Mucosa of descending colon (tissue), 3 donors: ENCODE measurements around the gene LATS1. TPM values are rescaled to one million over a fixed set of nuclear protein-coding genes. Genes with fewer than 3 reads are reported as not detected.
"Not testable (repeated sequence)": the region's sequence is repeated elsewhere in the genome, so short reads cannot be mapped to it uniquely, and the experiment has no call there.

Source experiments
- ATAC-seq: fragments of 200-7000 bp; cut with Tn5 transposase; one replicate; pipeline ENCODE4 v1.9.1; 2020; ENCODE audit warnings: mild to moderate bottlenecking, moderate library complexity
- DNase-seq, 3 donors: peaks; one replicate each; pipeline ENCODE4 v3.0.0-alpha.2; 2020
- H3K36me3 ChIP-seq: fragments of 200-600 bp; one replicate; pipeline ENCODE4 v1.8.0; 2021; ENCODE audit warnings: low read depth, mild to moderate bottlenecking
- H3K4me1 ChIP-seq: fragments of 200-600 bp; one replicate; pipeline ENCODE4 v1.8.0; 2021; ENCODE audit warnings: low read depth, mild to moderate bottlenecking
- H3K4me3 ChIP-seq: fragments of 200-600 bp; one replicate; pipeline ENCODE4 v1.8.0; 2021; ENCODE audit warnings: mild to moderate bottlenecking
- H3K9me3 ChIP-seq: fragments of 200-600 bp; one replicate; pipeline ENCODE4 v1.8.0; 2021; ENCODE audit warnings: mild to moderate bottlenecking
- intact Hi-C, 2 donors: fragments of 100-400 bp; cut with DNase I in 1 of 2; cut with micrococcal nuclease in 1 of 2; formaldehyde crosslinking; loops; one replicate each; pipeline versions ENCODE4 v1.11.0 to v1.11.1; 2022; cut with DNase I, micrococcal nuclease
- total RNA-seq, 3 donors: library from RNA; stranded (reverse); fragmentation: NEBNext Ultra II Directional in 2 of 3; extraction: Animal tissue kit (Norgen Biotek cat#: 25700) in 2 of 3; gene quantifications; one replicate each; pipeline versions ENCODE4 v1.2.1 to v1.2.4, GENCODE V29; 2021 to 2023
- TF ChIP-seq, protein P1 (sequence below): fragments of 200-600 bp; IDR thresholded peaks from one replicate; pipeline ENCODE4 v1.8.0; 2022; ENCODE audit warnings: antibody characterized with exemption, mild to moderate bottlenecking
- donor health status: DM: no; HTN: no; CAD: no; lungs with moderate emphysema.
- donor health status: DM: no; HTN: no; CAD: no.
- donor health status: DM: no; HTN: yes; CAD: no.

Gene LATS1
- total RNA-seq, 3 donors from 2014 or later, result 23.2 to 39.0 (median 23.3) TPM

DNA sequence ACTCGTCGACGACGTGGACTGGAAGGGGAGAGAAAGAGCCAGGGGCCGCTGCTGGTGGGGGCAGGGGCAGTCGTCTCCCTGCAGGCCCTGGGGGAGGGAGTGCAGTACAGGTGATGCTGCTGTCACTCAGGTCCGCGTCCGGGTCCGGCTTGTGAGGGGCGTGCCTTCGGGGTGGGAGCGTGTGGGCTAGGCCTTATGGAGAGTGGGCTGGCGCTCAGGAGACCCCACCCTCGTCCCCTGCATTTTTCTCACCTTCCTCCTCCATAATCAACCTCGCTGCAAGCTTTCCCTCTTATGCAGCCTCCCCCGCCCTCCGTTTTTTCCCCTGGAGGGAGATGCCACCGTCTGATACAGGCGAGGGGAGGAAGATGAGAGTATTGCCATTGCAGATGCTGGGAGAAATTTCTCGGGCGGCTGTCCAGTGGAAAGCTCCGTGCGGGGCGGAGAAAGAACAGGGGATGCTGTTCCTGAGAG is 32.3 kb upstream of the LATS1 start:
- peak; percentile 34 for ATAC-seq
- no peaks in the 10 kb centered on the region for H3K36me3 ChIP-seq
- H3K4me3 ChIP-seq, result peak overlapping the region; percentile 69
- H3K4me1 ChIP-seq, result peaks cover 30% of the 10 kb centered on the region
- intact Hi-C loops, result no loop called here
- DNase-seq, result peak; percentile 55 to 83 (median 71)
- no peaks in the 10 kb centered on the region for H3K9me3 ChIP-seq
- TF ChIP-seq, protein P1, sequence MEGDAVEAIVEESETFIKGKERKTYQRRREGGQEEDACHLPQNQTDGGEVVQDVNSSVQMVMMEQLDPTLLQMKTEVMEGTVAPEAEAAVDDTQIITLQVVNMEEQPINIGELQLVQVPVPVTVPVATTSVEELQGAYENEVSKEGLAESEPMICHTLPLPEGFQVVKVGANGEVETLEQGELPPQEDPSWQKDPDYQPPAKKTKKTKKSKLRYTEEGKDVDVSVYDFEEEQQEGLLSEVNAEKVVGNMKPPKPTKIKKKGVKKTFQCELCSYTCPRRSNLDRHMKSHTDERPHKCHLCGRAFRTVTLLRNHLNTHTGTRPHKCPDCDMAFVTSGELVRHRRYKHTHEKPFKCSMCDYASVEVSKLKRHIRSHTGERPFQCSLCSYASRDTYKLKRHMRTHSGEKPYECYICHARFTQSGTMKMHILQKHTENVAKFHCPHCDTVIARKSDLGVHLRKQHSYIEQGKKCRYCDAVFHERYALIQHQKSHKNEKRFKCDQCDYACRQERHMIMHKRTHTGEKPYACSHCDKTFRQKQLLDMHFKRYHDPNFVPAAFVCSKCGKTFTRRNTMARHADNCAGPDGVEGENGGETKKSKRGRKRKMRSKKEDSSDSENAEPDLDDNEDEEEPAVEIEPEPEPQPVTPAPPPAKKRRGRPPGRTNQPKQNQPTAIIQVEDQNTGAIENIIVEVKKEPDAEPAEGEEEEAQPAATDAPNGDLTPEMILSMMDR, result no peak

DNA sequence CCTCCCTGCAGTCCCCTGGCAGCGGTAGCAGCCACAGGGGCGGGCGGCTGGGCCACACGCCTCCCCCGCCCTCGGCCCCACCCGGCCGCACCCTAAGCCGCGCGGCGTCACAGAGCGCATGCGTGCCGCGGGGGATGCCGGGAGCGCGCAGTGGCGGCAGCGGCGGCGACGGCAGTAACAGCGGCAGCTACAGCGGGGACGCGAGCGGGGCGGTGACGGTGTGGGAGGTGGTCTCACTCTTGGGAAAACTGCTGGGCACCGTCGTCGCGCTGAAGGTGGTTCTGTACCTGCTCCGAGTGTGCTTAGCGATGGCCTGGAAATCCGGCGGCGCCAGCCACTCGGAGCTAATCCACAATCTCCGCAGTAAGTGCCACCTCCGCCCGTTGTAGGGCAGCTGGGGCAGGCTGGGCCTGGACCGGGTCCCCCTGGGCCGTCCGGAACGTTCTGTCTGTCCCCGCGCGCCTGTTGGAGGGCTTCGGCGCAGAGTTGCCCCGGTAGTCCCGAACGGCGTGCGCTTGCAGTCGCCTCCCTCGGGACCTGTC is 31.8 kb upstream of the LATS1 start, which contains the start of gene PCMT1:
PCMT1 (plus strand) TSS at position 148 of the 542 bp plus-strand sequence; CDS start at position 309, 161 bp downstream.
- Histone ChIP-seq H3K36me3 (no peaks in the 10 kb centered on the region), H3K9me3 (no peaks in the 10 kb centered on the region), H3K4me3 (peak within 1 kb of the TSS; percentile 69), H3K4me1 (peaks cover 30% of the 10 kb centered on the region)
- ATAC-seq (peak; percentile 98), DNase-seq (peak; percentile 89 to 96 (median 95))
- TF ChIP-seq, protein P1, result no peak
- intact Hi-C loops, result no loop called here

DNA sequence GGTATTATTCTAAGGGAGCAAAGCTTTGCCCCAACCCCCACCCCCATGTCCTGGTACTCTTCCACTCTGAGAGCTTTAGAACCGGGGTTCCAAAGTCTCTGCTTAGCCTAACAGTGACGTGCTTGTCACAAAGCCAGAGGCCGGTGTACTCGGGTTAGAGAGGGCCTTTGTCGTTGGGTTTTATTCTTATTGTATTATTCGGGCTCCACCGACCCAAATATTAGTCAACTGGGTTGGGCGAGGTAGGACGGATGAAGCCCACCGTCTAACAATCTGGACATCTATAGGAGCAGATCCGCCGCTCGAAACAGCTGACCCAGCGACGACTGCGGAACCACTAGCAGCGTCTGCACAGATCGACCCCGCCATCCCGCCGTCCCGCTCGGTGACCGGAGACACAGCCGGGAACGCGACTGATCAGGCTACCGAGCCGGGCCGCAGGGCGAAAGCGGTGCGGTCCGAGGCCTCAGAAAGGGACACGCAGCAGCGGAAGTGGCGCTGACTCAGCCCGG is 31.2 kb upstream of the LATS1 start:
- intact Hi-C loops, result not testable (repeated sequence)
- peaks cover 28% of the 10 kb centered on the region for H3K4me1 ChIP-seq

GRCh38 chr6:149746147-149746946 is 28.4 kb upstream of the LATS1 start, which contains the start of gene NUP43:
Gene NUP43, minus strand, starts transcription at chr6:149746529. Its CDS starts 34 bp downstream, at chr6:149746495.
- Histone ChIP-seq H3K36me3 (peaks cover 5% of the 10 kb centered on the region), H3K9me3 (no peaks in the 10 kb centered on the region), H3K4me3 (peak within 1 kb of the TSS; percentile 50), H3K4me1 (peaks cover 24% of the 10 kb centered on the region)
- DNase-seq (peak; percentile 93 to 97 (median 93)), ATAC-seq (peak; percentile 77)
- TF ChIP-seq, protein P1, result peak; percentile 56
- intact Hi-C loops, result no loop called here

More for the DNA sequence above, 31.2 kb upstream of the LATS1 start:
- not testable (repeated sequence) for DNase-seq, H3K9me3 ChIP-seq, H3K36me3 ChIP-seq
- ATAC-seq, result peak; percentile 46
- H3K4me3 ChIP-seq, result peak overlapping the region; percentile 69

GRCh38 chr6:149745252-149745651 is 27.4 kb upstream of the LATS1 start:
- H3K4me3 ChIP-seq, intact Hi-C loops, ATAC-seq, H3K36me3 ChIP-seq, H3K9me3 ChIP-seq, DNase-seq: not testable (repeated sequence)
- H3K4me1 ChIP-seq, result peaks cover 16% of the 10 kb centered on the region

DNA sequence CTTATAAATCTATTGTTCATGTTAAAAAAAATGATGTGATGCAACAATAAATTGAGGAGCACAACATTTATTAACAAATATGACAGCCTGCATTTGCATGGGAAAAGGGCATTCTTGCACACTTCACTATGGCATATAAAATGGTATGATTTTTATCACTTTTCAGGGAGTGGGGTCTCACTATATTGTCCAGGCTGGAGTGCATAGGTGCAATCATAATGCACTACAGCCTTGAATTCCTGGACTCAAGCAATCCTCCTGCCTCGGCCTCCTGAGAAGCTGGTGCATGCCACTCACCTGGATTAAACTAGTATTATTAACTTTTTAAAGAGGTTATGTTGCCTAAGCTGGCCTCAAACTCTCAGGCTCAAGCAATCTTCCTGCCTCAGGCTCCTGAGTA is 17.0 kb upstream of the LATS1 start:
- ATAC-seq (no peak), DNase-seq (no peak)
- Histone ChIP-seq H3K36me3 (no peaks in the 10 kb centered on the region), H3K4me3 (no peak overlapping the region), H3K4me1 (no peaks in the 10 kb centered on the region), H3K9me3 (no peaks in the 10 kb centered on the region)
- intact Hi-C loops, result no loop called here
- TF ChIP-seq, protein P1, result no peak
